ENCODE data around the gene MLIP. TPM values are rescaled to one million over a fixed set of nuclear protein-coding genes. Genes with fewer than 3 reads are reported as not detected.

The MLIP gene
- total and polyA plus RNA-seq, 2 experiments from 2014 or later, result not detected

- no peak for TF ChIP-seq ZNF462 (CRISPR knock-in tag; IDR thresholded peaks at IDR 0.05)
- no peak for TF ChIP-seq ZNF114 (CRISPR knock-in tag; IDR thresholded peaks at IDR 0.05)
- no peak for TF ChIP-seq EZH2 (IDR thresholded peaks at IDR 0.05; ENCODE audit: low read depth, unreplicated experiment)
- TF ChIP-seq ZNF331 (CRISPR knock-in tag; IDR thresholded peaks at IDR 0.05; ENCODE audit: low read depth), result no peak
These were observed 37.8 kb upstream of the MLIP start (continued) for GRCh38 chr6:54073487-54073886.

DNA sequence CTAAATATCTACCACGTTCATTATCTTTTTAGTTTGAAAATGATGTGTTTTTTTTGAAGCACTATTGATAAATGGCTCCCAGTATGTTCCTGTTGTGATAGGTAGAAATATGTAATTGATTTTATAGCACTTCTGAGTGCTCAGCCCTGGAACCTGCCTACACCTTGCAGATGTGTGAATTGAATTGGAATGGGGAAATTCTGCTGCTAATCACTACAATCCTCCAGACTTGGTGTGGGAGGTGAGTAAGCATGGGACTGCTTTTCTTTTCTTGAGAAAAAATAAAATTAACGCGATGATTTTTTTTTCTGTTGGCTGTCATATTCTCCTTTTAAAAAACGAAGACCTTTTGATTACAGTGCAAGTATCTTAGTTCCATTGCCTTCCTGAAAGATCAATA, 37.1 kb upstream of the MLIP start:
- Histone ChIP-seq H4K20me1 (replicated peaks; ENCODE audit: insufficient read depth) (no peaks in the 10 kb centered on the region), H2AFZ (no peak overlapping the region), H3K4me1 (ENCODE audit: insufficient read depth) (peaks cover 27% of the 10 kb centered on the region), H3K4me3 (no peak overlapping the region), H3K4me2 (0 out of 2 replicates have a peak overlapping the region, but pooled peaks have one; percentile 5), H3F3A (replicated peaks; ENCODE audit: low read depth) (no peaks in the 10 kb centered on the region), H3K27ac (ENCODE audit: low read depth) (0 out of 2 replicates have a peak overlapping the region, but pooled peaks have one; percentile 4), H3K9me2 (ENCODE audit: insufficient read depth) (no peaks in the 10 kb centered on the region), H3K79me2 (replicated peaks; ENCODE audit: insufficient read depth) (no peaks in the 10 kb centered on the region), H3K27me3 (ENCODE audit: insufficient read depth) (no peaks in the 10 kb centered on the region), H3K36me3 (ENCODE audit: insufficient read depth) (no peaks in the 10 kb centered on the region)
- H3K4me3 Mint-ChIP-seq, result no peak overlapping the region
- DNase-seq (ENCODE audit: low spot score) (no peak), ATAC-seq (peak; percentile 53; the same call in 2 of the 3 replicates)
- no peaks in the 10 kb centered on the region for H3K36me3 Mint-ChIP-seq (ENCODE audit: low read depth)
- H3K4me1 Mint-ChIP-seq, result peaks cover 34% of the 10 kb centered on the region
- H3K9me3 Mint-ChIP-seq, result no peaks in the 10 kb centered on the region
- H3K27me3 Mint-ChIP-seq (ENCODE audit: insufficient read depth, low read depth, poor library complexity), result no peaks in the 10 kb centered on the region
- H3K27ac Mint-ChIP-seq, result peak overlapping the region; percentile 52; the same call in 1 of the 2 replicates
- TF ChIP-seq NANOG (IDR thresholded peaks at IDR 0.05; ENCODE audit: borderline replicate concordance), result no peak
- no peak for TF ChIP-seq EZH2 (IDR thresholded peaks at IDR 0.05; ENCODE audit: low read depth, unreplicated experiment)
- TF ChIP-seq ZNF462 (CRISPR knock-in tag; IDR thresholded peaks at IDR 0.05), result no peak
